Activated naive CD4-positive, alpha-beta T cell treated with anti-CD3 and anti-CD28 coated beads, Interleukin-2, amount 50 U/mL, for 24 hours (primary cell): ENCODE results near the gene SP110.
"Not testable (repeated sequence)": the region's sequence is repeated elsewhere in the genome, so short reads cannot be mapped to it uniquely, and the experiment has no call there.

Experiments used
- H3K27ac Mint-ChIP-seq: one replicate; pipeline ENCODE4 v1.8.0; 2021; ENCODE audit warnings: mild to moderate bottlenecking, mixed read lengths
- H3K27me3 Mint-ChIP-seq: one replicate; pipeline ENCODE4 v1.8.0; 2021; ENCODE audit warnings: mixed read lengths
- H3K36me3 Mint-ChIP-seq: one replicate; pipeline ENCODE4 v1.8.0; 2021; ENCODE audit warnings: mixed read lengths
- H3K4me1 Mint-ChIP-seq: one replicate; pipeline ENCODE4 v1.8.0; 2021; ENCODE audit warnings: mixed read lengths
- H3K4me3 Mint-ChIP-seq: one replicate; pipeline ENCODE4 v1.8.0; 2021; ENCODE audit warnings: mild to moderate bottlenecking, mixed read lengths
- H3K9me3 Mint-ChIP-seq: one replicate; pipeline ENCODE4 v1.8.0; 2021; ENCODE audit warnings: mixed read lengths

SP110 gene

DNA sequence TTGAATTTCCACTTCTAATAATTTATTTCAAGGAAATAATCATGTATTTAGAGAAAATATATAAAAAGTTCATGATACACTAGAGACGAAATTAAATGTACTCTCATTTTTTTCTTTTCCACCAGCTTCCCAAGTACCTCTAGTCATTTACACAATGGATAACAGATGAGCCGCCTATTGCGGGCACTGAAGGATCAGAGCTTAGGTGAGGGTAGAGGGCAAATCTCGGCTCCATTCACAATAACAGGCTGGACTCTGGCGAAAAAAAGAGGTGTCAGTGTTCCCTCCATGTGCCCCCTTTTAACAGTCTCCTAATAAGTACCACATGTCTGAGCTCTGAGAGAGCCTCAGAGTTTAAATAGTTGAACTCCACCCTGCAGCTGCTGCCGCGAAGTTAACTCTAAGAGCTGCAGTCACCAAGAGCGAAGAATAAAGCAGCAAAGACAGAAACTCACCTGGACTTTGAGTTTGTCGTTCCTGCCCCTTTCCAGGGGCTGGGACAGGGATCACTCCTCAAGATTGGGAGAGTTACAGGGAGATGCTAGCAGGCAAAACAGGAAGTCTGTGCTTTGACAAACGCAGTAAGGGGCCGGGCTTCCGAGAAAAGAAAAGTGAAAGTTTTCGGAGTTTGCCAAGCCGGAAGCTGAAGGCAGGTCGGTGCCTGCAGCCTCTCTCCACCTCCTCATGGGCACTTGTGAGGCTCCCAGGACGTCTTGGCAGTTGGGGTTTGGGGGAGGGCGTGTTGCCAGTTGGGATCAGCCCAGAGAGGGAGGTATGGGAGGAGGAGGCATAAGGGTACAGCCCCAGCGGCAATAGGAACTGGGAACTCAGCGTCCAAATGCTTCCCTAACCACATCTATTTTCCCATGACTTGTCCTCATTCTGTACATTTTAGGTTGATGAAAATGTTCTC is at the start of gene SP110:
Gene SP110, minus strand, starts transcription at position 566 of the 913 bp plus-strand sequence. CDS start 3,057 bp downstream, outside the sequence.
- Mint-ChIP-seq H3K27ac (peak within 1 kb of the TSS; percentile 99), H3K27me3 (no peaks in the 10 kb centered on the region), H3K4me1 (peaks cover 76% of the 10 kb centered on the region), H3K9me3 (no peaks in the 10 kb centered on the region), H3K4me3 (peak within 1 kb of the TSS; percentile 99), H3K36me3 (peaks cover 22% of the 10 kb centered on the region)

DNA sequence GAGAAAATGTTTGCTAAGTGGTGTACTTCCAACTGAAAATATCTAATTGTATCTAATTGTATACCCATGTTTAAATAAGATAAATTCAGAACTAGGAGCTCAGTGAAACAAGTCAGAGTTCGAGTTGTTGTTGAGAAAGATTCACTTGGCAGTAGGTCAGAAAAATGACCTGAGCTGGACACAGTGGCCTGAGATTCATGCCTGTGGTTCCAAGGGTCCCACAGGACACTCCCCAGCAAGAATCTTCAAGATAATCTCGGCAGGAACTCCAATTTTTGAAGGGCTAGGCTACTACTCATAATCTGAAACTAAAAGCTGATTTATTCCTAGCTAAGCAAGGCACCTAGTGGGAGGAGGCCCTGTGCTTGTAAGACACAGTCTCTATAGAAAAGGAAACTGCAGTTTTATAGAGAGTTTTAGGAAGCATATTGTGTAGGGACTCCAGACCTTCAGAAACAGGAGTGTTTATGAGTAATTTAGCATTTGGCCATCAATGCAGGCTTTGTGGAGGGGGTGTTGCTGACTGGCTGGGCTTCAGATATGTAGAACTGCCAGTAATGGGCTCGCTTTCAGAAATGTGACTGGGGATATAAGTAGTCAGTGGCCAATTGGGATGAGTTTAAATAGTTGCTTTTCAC is 48.9 kb upstream of the SP110 start:
- peaks cover 60% of the 10 kb centered on the region for H3K36me3 Mint-ChIP-seq
- peaks cover 20% of the 10 kb centered on the region for H3K4me1 Mint-ChIP-seq
- no peak overlapping the region for H3K4me3 Mint-ChIP-seq
- H3K9me3 Mint-ChIP-seq, result peaks cover 9% of the 10 kb centered on the region
- H3K27ac Mint-ChIP-seq, result no peak overlapping the region
- H3K27me3 Mint-ChIP-seq, result no peaks in the 10 kb centered on the region

- no peak overlapping the region for H3K4me3 Mint-ChIP-seq
- peaks cover 53% of the 10 kb centered on the region for H3K36me3 Mint-ChIP-seq
- peaks cover 8% of the 10 kb centered on the region for H3K9me3 Mint-ChIP-seq
- no peaks in the 10 kb centered on the region for H3K27me3 Mint-ChIP-seq
- no peak overlapping the region for H3K27ac Mint-ChIP-seq
- peaks cover 31% of the 10 kb centered on the region for H3K4me1 Mint-ChIP-seq
Measured at GRCh38 chr2:230267556-230267955, 47.8 kb upstream of the SP110 start.

DNA sequence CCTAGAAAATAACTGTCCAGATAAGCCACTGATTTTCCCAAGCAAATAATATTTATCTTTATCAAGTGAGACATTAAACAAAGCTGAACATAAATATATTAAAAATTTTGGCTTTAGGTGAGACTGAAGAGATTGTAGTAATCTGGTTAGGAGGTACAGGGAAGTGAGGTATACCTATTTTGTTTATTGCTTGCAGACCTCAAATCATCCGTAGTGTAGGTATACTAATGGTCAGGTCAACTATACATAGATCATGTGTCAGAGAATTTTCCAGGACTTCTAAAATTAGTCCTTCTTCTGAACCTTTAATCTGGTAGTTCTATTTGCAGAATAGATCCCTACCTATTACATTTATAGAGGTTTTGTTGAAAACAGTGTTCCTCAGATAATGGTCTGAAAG is 47.3 kb upstream of the SP110 start:
- peaks cover 36% of the 10 kb centered on the region for H3K4me1 Mint-ChIP-seq
- no peaks in the 10 kb centered on the region for H3K27me3 Mint-ChIP-seq
- peaks cover 5% of the 10 kb centered on the region for H3K9me3 Mint-ChIP-seq
- H3K36me3 Mint-ChIP-seq, result peaks cover 51% of the 10 kb centered on the region
- no peak overlapping the region for H3K4me3 Mint-ChIP-seq
- H3K27ac Mint-ChIP-seq, result no peak overlapping the region

DNA sequence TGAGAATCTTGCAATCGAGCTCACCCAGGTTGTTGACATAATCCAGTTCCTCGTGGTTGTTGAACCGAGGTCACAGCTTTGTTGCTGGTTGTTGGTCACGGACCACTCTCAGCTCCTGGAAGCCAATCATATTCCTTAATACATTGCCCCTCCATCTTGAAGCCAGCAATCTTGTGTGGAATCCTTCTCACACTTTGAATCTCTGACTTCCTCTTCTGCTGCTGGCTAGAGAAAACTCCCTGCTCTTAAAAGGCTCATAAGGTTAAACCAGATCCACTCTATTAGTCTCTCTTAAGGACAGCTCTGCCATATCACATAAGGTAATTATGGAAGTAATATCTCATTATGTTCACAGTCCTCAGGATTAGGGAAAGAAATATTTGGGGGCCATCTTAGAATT is 46.9 kb upstream of the SP110 start:
- H3K36me3 Mint-ChIP-seq, result peaks cover 50% of the 10 kb centered on the region
- no peak overlapping the region for H3K4me3 Mint-ChIP-seq
- no peaks in the 10 kb centered on the region for H3K27me3 Mint-ChIP-seq
- H3K9me3 Mint-ChIP-seq, result peaks cover 5% of the 10 kb centered on the region
- peaks cover 41% of the 10 kb centered on the region for H3K4me1 Mint-ChIP-seq
- H3K27ac Mint-ChIP-seq, result peak overlapping the region; percentile 31

GRCh38 chr2:230264945-230265344 is 45.2 kb upstream of the SP110 start:
- H3K4me3 Mint-ChIP-seq, H3K27me3 Mint-ChIP-seq, H3K9me3 Mint-ChIP-seq, H3K27ac Mint-ChIP-seq: not testable (repeated sequence)
- H3K4me1 Mint-ChIP-seq, result peaks cover 58% of the 10 kb centered on the region
- H3K36me3 Mint-ChIP-seq, result peaks cover 47% of the 10 kb centered on the region

DNA sequence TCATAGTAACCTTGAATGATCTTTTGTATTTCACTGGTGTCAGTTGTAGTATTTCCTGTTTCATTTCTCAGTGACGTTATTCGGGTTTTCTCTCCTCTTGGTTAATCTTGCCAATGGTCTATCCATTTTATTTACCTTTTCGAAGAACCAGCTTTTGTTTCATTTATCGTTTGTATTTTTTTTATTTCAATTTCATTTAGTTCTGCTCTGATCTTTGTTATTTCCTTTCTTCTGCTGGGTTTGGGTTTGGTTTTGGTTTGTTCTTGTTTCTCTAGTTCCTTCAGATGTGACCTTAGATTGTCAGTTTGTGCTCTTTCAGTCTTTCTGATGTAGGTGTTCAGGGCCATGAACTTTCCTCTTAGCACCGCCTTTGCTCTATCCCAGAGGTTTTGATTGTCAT is 42.5 kb upstream of the SP110 start:
- H3K27me3 Mint-ChIP-seq, result no peaks in the 10 kb centered on the region
- H3K36me3 Mint-ChIP-seq, result peaks cover 41% of the 10 kb centered on the region
- peaks cover 52% of the 10 kb centered on the region for H3K4me1 Mint-ChIP-seq
- H3K9me3 Mint-ChIP-seq, result peaks cover 9% of the 10 kb centered on the region
- peak overlapping the region; percentile 71 for H3K4me3 Mint-ChIP-seq
- peak overlapping the region; percentile 44 for H3K27ac Mint-ChIP-seq

DNA sequence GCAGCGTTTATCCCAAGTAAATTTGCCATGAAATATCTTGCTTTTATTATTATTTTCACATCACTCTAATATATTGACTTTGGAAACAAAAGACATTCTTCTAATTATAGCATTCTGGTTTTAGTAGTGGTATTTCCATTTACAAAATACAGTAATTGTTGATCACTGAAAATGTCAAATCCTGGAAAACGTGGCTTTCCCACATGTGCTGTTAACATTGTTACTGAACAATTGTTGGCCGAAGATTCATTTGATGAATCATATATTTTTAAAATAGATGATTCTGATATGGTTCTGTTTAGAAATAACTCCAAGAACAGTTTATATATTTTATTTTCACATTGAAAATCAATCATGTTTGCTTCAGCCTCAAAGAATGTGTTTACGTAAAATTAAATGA is 38.7 kb upstream of the SP110 start:
- peaks cover 33% of the 10 kb centered on the region for H3K36me3 Mint-ChIP-seq
- no peak overlapping the region for H3K27ac Mint-ChIP-seq
- no peak overlapping the region for H3K4me3 Mint-ChIP-seq
- peaks cover 45% of the 10 kb centered on the region for H3K4me1 Mint-ChIP-seq
- no peaks in the 10 kb centered on the region for H3K27me3 Mint-ChIP-seq
- H3K9me3 Mint-ChIP-seq, result peaks cover 9% of the 10 kb centered on the region

GRCh38 chr2:230256733-230257332 is 37.0 kb upstream of the SP110 start:
- Mint-ChIP-seq H3K4me1 (peaks cover 29% of the 10 kb centered on the region), H3K36me3 (peaks cover 28% of the 10 kb centered on the region), H3K27ac (peak overlapping the region; percentile 48), H3K27me3 (no peaks in the 10 kb centered on the region), H3K4me3 (no peak overlapping the region), H3K9me3 (peaks cover 9% of the 10 kb centered on the region)

DNA sequence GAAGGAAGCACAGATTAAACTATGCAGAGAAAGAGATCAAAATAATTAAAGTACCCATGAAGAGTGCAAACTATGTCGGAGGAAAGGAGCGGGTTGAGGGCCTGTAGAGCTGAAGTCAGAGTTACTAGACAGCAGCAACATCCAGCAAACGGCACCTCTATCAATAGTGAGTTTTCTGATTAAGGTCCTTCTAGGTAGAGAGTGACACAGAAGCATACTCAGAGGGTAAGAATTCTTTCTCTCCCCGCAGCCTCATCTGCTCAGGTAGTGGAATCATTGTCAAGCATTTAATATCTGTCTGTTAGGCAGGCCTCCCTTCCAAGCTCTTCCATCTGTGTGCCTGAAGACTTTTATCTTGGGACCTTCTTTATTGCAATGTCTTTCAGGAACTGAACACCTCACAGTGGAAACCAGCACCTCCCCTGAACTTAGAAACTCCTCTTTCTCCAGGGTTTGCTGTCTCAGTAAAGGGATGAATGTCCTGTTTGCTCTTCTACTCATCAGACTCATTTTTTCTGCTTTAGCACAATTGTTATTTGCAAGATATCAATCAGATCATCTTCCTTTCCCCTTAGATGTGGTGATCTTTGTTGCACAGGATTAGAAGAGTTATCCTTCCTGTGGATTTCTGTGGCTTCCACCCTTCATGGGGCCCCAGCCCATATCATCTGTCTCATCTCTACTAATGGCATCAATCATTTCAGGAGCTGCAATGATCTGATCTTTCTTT is 34.5 kb upstream of the SP110 start:
- no peak overlapping the region for H3K4me3 Mint-ChIP-seq
- peaks cover 10% of the 10 kb centered on the region for H3K36me3 Mint-ChIP-seq
- no peak overlapping the region for H3K27ac Mint-ChIP-seq
- H3K27me3 Mint-ChIP-seq, result no peaks in the 10 kb centered on the region
- peaks cover 9% of the 10 kb centered on the region for H3K4me1 Mint-ChIP-seq
- H3K9me3 Mint-ChIP-seq, result no peaks in the 10 kb centered on the region

DNA sequence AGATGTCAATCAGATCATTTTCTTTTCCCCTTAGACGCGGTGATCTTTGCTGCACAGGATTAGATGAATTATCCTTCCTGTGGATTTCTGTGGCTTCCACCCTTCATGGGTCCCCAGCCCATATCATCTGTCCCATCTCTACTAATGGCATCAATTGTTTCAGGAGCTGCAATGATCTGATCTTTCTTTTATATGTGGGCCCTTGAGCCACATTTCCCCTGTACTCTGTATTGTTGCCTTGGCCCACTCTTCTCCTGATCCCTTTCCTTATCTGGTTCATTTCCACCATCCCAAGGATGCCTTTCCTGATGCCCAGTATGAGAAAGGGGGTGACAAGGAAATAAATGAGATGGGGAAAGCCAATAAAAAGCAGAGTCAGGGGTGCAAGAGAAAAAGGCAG is 30.4 kb upstream of the SP110 start:
- H3K4me3 Mint-ChIP-seq, result no peak overlapping the region
- H3K27ac Mint-ChIP-seq, result no peak overlapping the region
- H3K9me3 Mint-ChIP-seq, result no peaks in the 10 kb centered on the region
- H3K36me3 Mint-ChIP-seq, result no peaks in the 10 kb centered on the region
- no peaks in the 10 kb centered on the region for H3K27me3 Mint-ChIP-seq
- no peaks in the 10 kb centered on the region for H3K4me1 Mint-ChIP-seq

GRCh38 chr2:230246206-230246605 is 26.4 kb upstream of the SP110 start:
- H3K9me3 Mint-ChIP-seq, result no peaks in the 10 kb centered on the region
- H3K36me3 Mint-ChIP-seq, result peaks cover 15% of the 10 kb centered on the region
- no peak overlapping the region for H3K27ac Mint-ChIP-seq
- H3K4me3 Mint-ChIP-seq, result no peak overlapping the region
- no peaks in the 10 kb centered on the region for H3K4me1 Mint-ChIP-seq
- H3K27me3 Mint-ChIP-seq, result no peaks in the 10 kb centered on the region

DNA sequence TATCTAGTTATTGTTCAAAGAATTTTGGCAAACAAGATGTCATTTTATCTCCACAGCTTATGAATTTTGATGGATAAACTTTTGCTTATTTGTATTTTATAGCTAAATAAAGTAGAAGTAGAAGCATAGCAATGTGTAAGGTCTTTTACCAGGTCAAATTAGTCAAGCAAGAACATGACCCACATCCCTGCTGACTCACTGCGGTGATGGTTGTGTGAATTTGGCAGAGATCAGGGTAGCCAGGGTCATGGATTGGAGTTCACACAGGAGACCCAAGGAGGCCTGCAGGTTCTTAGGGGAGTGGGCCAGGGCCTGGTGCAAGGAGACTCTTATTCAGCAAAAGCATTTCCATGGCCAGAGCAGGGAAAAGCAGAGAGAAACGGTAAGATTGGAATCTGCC is 24.4 kb upstream of the SP110 start:
- Mint-ChIP-seq H3K36me3 (peaks cover 27% of the 10 kb centered on the region), H3K27me3 (no peaks in the 10 kb centered on the region)

DNA sequence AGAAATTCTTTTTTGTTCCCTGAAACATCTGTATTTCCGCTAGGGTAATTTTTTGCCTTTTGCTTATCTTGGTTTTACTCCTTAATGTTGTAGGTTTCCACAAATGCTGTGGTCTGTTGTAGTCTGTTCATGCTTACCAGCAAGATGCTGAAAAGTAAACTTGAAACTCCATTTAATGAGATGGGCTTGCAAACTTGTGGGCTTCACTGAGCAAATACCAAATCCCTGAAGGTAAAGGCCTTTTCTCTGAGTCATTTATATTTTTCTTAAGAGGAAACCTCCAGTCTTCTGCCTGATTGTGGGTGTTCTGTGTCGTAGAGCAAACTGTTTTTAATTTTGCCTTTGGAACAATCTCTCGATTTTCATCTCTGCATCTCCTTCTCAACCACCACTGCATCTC is 15.1 kb upstream of the SP110 start:
- H3K9me3 Mint-ChIP-seq, result peaks cover 14% of the 10 kb centered on the region
- no peak overlapping the region for H3K4me3 Mint-ChIP-seq
- H3K27me3 Mint-ChIP-seq, result no peaks in the 10 kb centered on the region
- no peak overlapping the region for H3K27ac Mint-ChIP-seq
- H3K36me3 Mint-ChIP-seq, result peaks cover 48% of the 10 kb centered on the region
- peaks cover 47% of the 10 kb centered on the region for H3K4me1 Mint-ChIP-seq

More for the DNA sequence above, 24.4 kb upstream of the SP110 start:
- no peak overlapping the region for H3K4me3 Mint-ChIP-seq
- H3K4me1 Mint-ChIP-seq, result no peaks in the 10 kb centered on the region
- no peak overlapping the region for H3K27ac Mint-ChIP-seq
- no peaks in the 10 kb centered on the region for H3K9me3 Mint-ChIP-seq

DNA sequence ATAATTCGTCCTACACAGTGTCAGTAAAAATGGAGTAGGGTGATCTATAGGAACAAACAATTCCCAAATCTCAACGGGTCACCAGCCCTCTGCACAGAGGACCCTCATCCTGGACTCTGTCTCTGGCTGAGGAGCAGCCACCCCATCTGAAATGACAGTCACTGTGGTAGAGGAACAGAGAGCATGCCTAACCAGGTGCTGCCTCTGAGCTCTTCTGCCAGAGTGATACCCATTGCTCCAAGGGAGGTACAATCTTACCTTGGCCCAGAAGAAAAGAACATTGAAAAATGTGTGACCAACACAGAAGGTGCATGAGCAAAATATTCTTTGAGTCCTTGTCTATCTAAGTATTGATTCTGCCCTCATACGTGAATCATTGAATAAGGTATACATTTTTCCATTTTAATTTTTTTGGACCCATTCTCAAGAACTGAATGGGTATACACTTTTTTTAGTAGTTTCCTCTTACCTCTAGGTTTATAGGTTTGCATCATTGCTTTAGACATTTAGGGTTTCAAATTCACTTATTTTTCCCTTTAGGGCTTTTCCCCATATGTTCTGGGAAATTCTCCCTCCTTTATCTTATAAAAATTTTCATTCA is 14.4 kb upstream of the SP110 start:
- Mint-ChIP-seq H3K9me3 (peaks cover 16% of the 10 kb centered on the region), H3K27me3 (no peaks in the 10 kb centered on the region), H3K36me3 (peaks cover 49% of the 10 kb centered on the region), H3K27ac (no peak overlapping the region), H3K4me1 (peaks cover 49% of the 10 kb centered on the region), H3K4me3 (no peak overlapping the region)
